CD8-positive, alpha-beta memory T cell (primary cell): ENCODE measurements around the gene TET1. TPM values are rescaled to one million over a fixed set of nuclear protein-coding genes. Genes with fewer than 3 reads are reported as not detected.
A peak's percentile ranks its signal among the peaks of the same experiment; 100 is the strongest.

Source experiments
- CTCF ChIA-PET: fragments of 350-600 bp; sonication (Branson Sonifier 250); formaldehyde crosslinking; loops from one replicate; lab custom pipeline; 2021; ENCODE audit warnings: antibody characterized with exemption; lab: Charles Lee
- POLR2A ChIA-PET: fragments of 350-600 bp; sonication (Branson Sonifier 250); formaldehyde crosslinking; loops from one replicate; lab custom pipeline; 2021; ENCODE audit warnings: antibody characterized with exemption; lab: Charles Lee
- DNase-seq, 5 donors: peaks; one replicate each; pipeline versions ENCODE4 v3.0.0 to v3.0.0-alpha.2; 2020 to 2022; ENCODE audit warnings: mixed read lengths in 1 of 5
- H3K27ac ChIP-seq: one replicate; pipeline ENCODE4 v1.7.0; 2013; ENCODE audit warnings: low read depth, mild to moderate bottlenecking, low read length, moderate library complexity
- H3K27me3 ChIP-seq: 2 replicates; pipeline ENCODE4 v1.7.0; 2013; ENCODE audit warnings: low read length, mild to moderate bottlenecking; ENCODE audit not compliant: insufficient read depth, poor library complexity, severe bottlenecking
- H3K36me3 ChIP-seq: 2 replicates; pipeline ENCODE4 v1.7.0; 2013; ENCODE audit warnings: mild to moderate bottlenecking, low read length, moderate library complexity; ENCODE audit not compliant: insufficient read depth
- H3K4me1 ChIP-seq: 2 replicates; pipeline ENCODE4 v1.7.0; 2013; ENCODE audit warnings: mild to moderate bottlenecking, low read length, moderate library complexity; ENCODE audit not compliant: insufficient read depth
- H3K4me3 ChIP-seq: 2 replicates; pipeline ENCODE4 v1.7.0; 2013; ENCODE audit warnings: mild to moderate bottlenecking, low read length
- H3K9me3 ChIP-seq: 2 replicates; pipeline ENCODE4 v1.7.0; 2013; ENCODE audit warnings: mild to moderate bottlenecking, low read length
- H3K27ac Mint-ChIP-seq, 8 donors: one replicate each; pipeline ENCODE4 v1.8.0; 2020 to 2021; ENCODE audit warnings: mixed read lengths in 8 of 8, mild to moderate bottlenecking in 6 of 8, inconsistent platforms in 3 of 8, moderate library complexity in 3 of 8
- H3K27me3 Mint-ChIP-seq, 2 donors: one replicate each; pipeline ENCODE4 v1.8.0; 2020 to 2021; ENCODE audit warnings: mixed read lengths in 2 of 2, mild to moderate bottlenecking in 1 of 2, moderate library complexity in 1 of 2
- H3K36me3 Mint-ChIP-seq, 3 donors: one replicate each; pipeline ENCODE4 v1.8.0; 2020 to 2021; ENCODE audit warnings: mixed read lengths in 3 of 3, inconsistent platforms in 1 of 3, mild to moderate bottlenecking in 1 of 3
- H3K4me1 Mint-ChIP-seq, 3 donors: one replicate each; pipeline ENCODE4 v1.8.0; 2020 to 2021; ENCODE audit warnings: mixed read lengths in 3 of 3, inconsistent platforms in 1 of 3, mild to moderate bottlenecking in 1 of 3
- H3K4me3 Mint-ChIP-seq, 7 donors: one replicate each; pipeline ENCODE4 v1.8.0; 2020 to 2021; ENCODE audit warnings: mixed read lengths in 7 of 7, mild to moderate bottlenecking in 6 of 7, moderate library complexity in 4 of 7, inconsistent platforms in 2 of 7
- H3K9me3 Mint-ChIP-seq, 5 donors: one replicate each; pipeline ENCODE4 v1.8.0; 2020 to 2022; ENCODE audit warnings: mixed read lengths in 5 of 5, mild to moderate bottlenecking in 3 of 5, moderate library complexity in 2 of 5, inconsistent platforms in 1 of 5
- polyA plus RNA-seq: library from polyadenylated mRNA; unstranded; fragments of 300-500 nt; fragmentation: Illumina TruSeq; gene quantifications from one replicate; pipeline ENCODE4 v1.2.3, GENCODE V29; 2021
- total RNA-seq, 2 experiments: library from RNA; stranded (reverse); gene quantifications; one replicate each; pipeline ENCODE4 v1.2.3, GENCODE V29; 2021

Gene TET1
- total and polyA plus RNA-seq, 3 experiments from 2014 or later: 0.44 to 1.9 (median 0.63) TPM

- no peaks in the 10 kb centered on the region for H3K36me3 Mint-ChIP-seq
- no peak overlapping the region for H3K27ac Mint-ChIP-seq
- Histone ChIP-seq H3K4me3 (no peak overlapping the region), H3K27ac (no peak overlapping the region), H3K36me3 (no peaks in the 10 kb centered on the region), H3K4me1 (no peaks in the 10 kb centered on the region), H3K9me3 (no peaks in the 10 kb centered on the region), H3K27me3 (no peaks in the 10 kb centered on the region)
- DNase-seq: no peak
- ChIA-PET POLR2A (no interaction called here), CTCF (no interaction called here)
- no peaks in the 10 kb centered on the region for H3K4me1 Mint-ChIP-seq
- H3K27me3 Mint-ChIP-seq: no peaks in the 10 kb centered on the region
- H3K9me3 Mint-ChIP-seq: no peaks in the 10 kb centered on the region
- H3K4me3 Mint-ChIP-seq: no peak overlapping the region
These were observed 22.3 kb upstream of the TET1 start for GRCh38 chr10:68537796-68538195.

GRCh38 chr10:68543004-68543918, 16.9 kb upstream of the TET1 start:
- DNase-seq: no peak
- ChIA-PET CTCF (no interaction called here), POLR2A (interaction anchor here (0.6 kb wide), 1 partner anchor 164 kb away, joined by 4 read pairs; no protein-coding TSS in a partner anchor)
- no peak overlapping the region for H3K27ac Mint-ChIP-seq
- H3K36me3 Mint-ChIP-seq: no peaks in the 10 kb centered on the region
- Histone ChIP-seq H3K27me3 (no peaks in the 10 kb centered on the region), H3K4me3 (no peak overlapping the region), H3K9me3 (no peaks in the 10 kb centered on the region), H3K27ac (no peak overlapping the region), H3K4me1 (no peaks in the 10 kb centered on the region), H3K36me3 (no peaks in the 10 kb centered on the region)
- H3K4me1 Mint-ChIP-seq: no peaks in the 10 kb centered on the region
- H3K9me3 Mint-ChIP-seq: no peaks in the 10 kb centered on the region
- H3K27me3 Mint-ChIP-seq: no peaks in the 10 kb centered on the region
- H3K4me3 Mint-ChIP-seq: no peak overlapping the region

GRCh38 chr10:68550747-68551411, 9.3 kb upstream of the TET1 start:
- ChIA-PET POLR2A (interaction anchor here (0.7 kb wide), 1 partner anchor 151 kb away, joined by 11 read pairs; no protein-coding TSS in a partner anchor), CTCF (interaction anchor here (0.6 to 2.0 kb wide), 16 partner anchors 9 to 347 kb away, joined by 3 to 7 read pairs (median 4); partner anchors contain the start of gene TET1)
- no peak overlapping the region for H3K4me3 Mint-ChIP-seq
- Histone ChIP-seq H3K9me3 (no peaks in the 10 kb centered on the region), H3K4me1 (no peaks in the 10 kb centered on the region), H3K36me3 (no peaks in the 10 kb centered on the region), H3K27me3 (no peaks in the 10 kb centered on the region), H3K4me3 (no peak overlapping the region), H3K27ac (no peak overlapping the region)
- no peaks in the 10 kb centered on the region for H3K4me1 Mint-ChIP-seq
- peak in 4 of 5 donors; percentile 5 to 43 (median 24) for DNase-seq
- H3K27ac Mint-ChIP-seq: peak overlapping the region in 1 of 8 donors; percentile 51
- H3K9me3 Mint-ChIP-seq: no peaks in the 10 kb centered on the region
- H3K36me3 Mint-ChIP-seq: no peaks in the 10 kb centered on the region
- peaks cover 3 to 4% of the 10 kb centered on the region in 2 donors for H3K27me3 Mint-ChIP-seq

GRCh38 chr10:68553138-68553537, 7.0 kb upstream of the TET1 start:
- CTCF ChIA-PET: no interaction called here
- H3K9me3 Mint-ChIP-seq: no peaks in the 10 kb centered on the region
- peaks cover 10 to 15% of the 10 kb centered on the region in 2 donors for H3K27me3 Mint-ChIP-seq
- H3K36me3 Mint-ChIP-seq: no peaks in the 10 kb centered on the region
- H3K4me3 Mint-ChIP-seq: no peak overlapping the region
- no peaks in the 10 kb centered on the region for H3K36me3 ChIP-seq
- no peaks in the 10 kb centered on the region for H3K4me1 ChIP-seq
- no peaks in the 10 kb centered on the region for H3K27me3 ChIP-seq
- POLR2A ChIA-PET: no interaction called here
- no peak for DNase-seq
- H3K4me1 Mint-ChIP-seq: no peaks in the 10 kb centered on the region
- no peaks in the 10 kb centered on the region for H3K9me3 ChIP-seq
- no peak overlapping the region for H3K4me3 ChIP-seq
- no peak overlapping the region for H3K27ac ChIP-seq
- peak overlapping the region in 1 of 8 donors; percentile 38 for H3K27ac Mint-ChIP-seq

- H3K27ac Mint-ChIP-seq: no peak overlapping the region
- Histone ChIP-seq H3K27me3 (no peaks in the 10 kb centered on the region), H3K4me1 (no peaks in the 10 kb centered on the region), H3K27ac (no peak overlapping the region), H3K9me3 (no peaks in the 10 kb centered on the region), H3K4me3 (no peak overlapping the region), H3K36me3 (no peaks in the 10 kb centered on the region)
- no peaks in the 10 kb centered on the region for H3K4me1 Mint-ChIP-seq
- H3K4me3 Mint-ChIP-seq: no peak overlapping the region
- DNase-seq: no peak
- ChIA-PET CTCF (no interaction called here), POLR2A (no interaction called here)
- H3K27me3 Mint-ChIP-seq: peaks cover 12 to 18% of the 10 kb centered on the region in 2 donors
- no peaks in the 10 kb centered on the region for H3K36me3 Mint-ChIP-seq
- no peaks in the 10 kb centered on the region for H3K9me3 Mint-ChIP-seq
These were observed 6.5 kb upstream of the TET1 start for GRCh38 chr10:68553599-68553998.

- peak overlapping the region in 3 of 7 donors; percentile 20 to 72 (median 44) for H3K4me3 Mint-ChIP-seq
These were observed 1.7 kb upstream of the TET1 start for GRCh38 chr10:68558478-68558877.

GRCh38 chr10:68559251-68559650, 886 bp upstream of the TET1 start:
- Mint-ChIP-seq H3K27me3 (peaks cover 32 to 57% of the 10 kb centered on the region in 2 donors), H3K9me3 (no peaks in the 10 kb centered on the region), H3K4me3 (peak overlapping the region; percentile 57 to 92 (median 70)), H3K36me3 (no peaks in the 10 kb centered on the region), H3K4me1 (peaks cover 21 to 33% (median 31%) of the 10 kb centered on the region in 3 donors), H3K27ac (no peak overlapping the region)
- ChIA-PET POLR2A (no interaction called here), CTCF (no interaction called here)
- H3K36me3 ChIP-seq: no peaks in the 10 kb centered on the region
- no peak overlapping the region for H3K27ac ChIP-seq
- DNase-seq: no peak
- H3K4me3 ChIP-seq: no peak overlapping the region
- peaks cover 14% of the 10 kb centered on the region for H3K27me3 ChIP-seq
- no peaks in the 10 kb centered on the region for H3K9me3 ChIP-seq
- peaks cover 12% of the 10 kb centered on the region for H3K4me1 ChIP-seq

More at GRCh38 chr10:68558478-68558877, 1.7 kb upstream of the TET1 start:
- H3K36me3 ChIP-seq: no peaks in the 10 kb centered on the region
- ChIA-PET CTCF (no interaction called here), POLR2A (no interaction called here)
- no peak overlapping the region for H3K27ac Mint-ChIP-seq
- H3K9me3 Mint-ChIP-seq: no peaks in the 10 kb centered on the region
- H3K4me1 Mint-ChIP-seq: peaks cover 21 to 33% (median 30%) of the 10 kb centered on the region in 3 donors
- peaks cover 31 to 51% of the 10 kb centered on the region in 2 donors for H3K27me3 Mint-ChIP-seq
- no peak overlapping the region for H3K27ac ChIP-seq
- H3K4me1 ChIP-seq: peaks cover 12% of the 10 kb centered on the region
- H3K9me3 ChIP-seq: no peaks in the 10 kb centered on the region
- H3K4me3 ChIP-seq: no peak overlapping the region
- DNase-seq: no peak
- peaks cover 14% of the 10 kb centered on the region for H3K27me3 ChIP-seq
- no peaks in the 10 kb centered on the region for H3K36me3 Mint-ChIP-seq

GRCh38 chr10:68559841-68560185, 324 bp upstream of the TET1 start:
- Histone ChIP-seq H3K4me1 (peaks cover 12% of the 10 kb centered on the region), H3K9me3 (no peaks in the 10 kb centered on the region), H3K36me3 (no peaks in the 10 kb centered on the region), H3K4me3 (peak overlapping the region; percentile 55), H3K27ac (peak overlapping the region; percentile 78), H3K27me3 (peaks cover 14% of the 10 kb centered on the region)
- peak overlapping the region; percentile 66 to 92 (median 70) for H3K4me3 Mint-ChIP-seq
- POLR2A ChIA-PET: no interaction called here
- DNase-seq: no peak
- H3K36me3 Mint-ChIP-seq: no peaks in the 10 kb centered on the region
- H3K27me3 Mint-ChIP-seq: peaks cover 36 to 63% of the 10 kb centered on the region in 2 donors
- peak overlapping the region in 1 of 8 donors; percentile 61 for H3K27ac Mint-ChIP-seq
- peaks cover 21 to 33% (median 31%) of the 10 kb centered on the region in 3 donors for H3K4me1 Mint-ChIP-seq
- H3K9me3 Mint-ChIP-seq: no peaks in the 10 kb centered on the region
- CTCF ChIA-PET: interaction anchor here (0.6 kb wide), 2 partner anchors 9 to 391 kb away, joined by 3 read pairs; no protein-coding TSS in a partner anchor
